Measurements from ENCODE around the gene WDR86. TPM values are rescaled to one million over a fixed set of nuclear protein-coding genes. Genes with fewer than 3 reads are reported as not detected.

WDR86 gene
- polyA plus RNA-seq, 2 of the 4 experiments (the other 2 are of a cell fraction): 0.17 to 0.19 TPM

DNA sequence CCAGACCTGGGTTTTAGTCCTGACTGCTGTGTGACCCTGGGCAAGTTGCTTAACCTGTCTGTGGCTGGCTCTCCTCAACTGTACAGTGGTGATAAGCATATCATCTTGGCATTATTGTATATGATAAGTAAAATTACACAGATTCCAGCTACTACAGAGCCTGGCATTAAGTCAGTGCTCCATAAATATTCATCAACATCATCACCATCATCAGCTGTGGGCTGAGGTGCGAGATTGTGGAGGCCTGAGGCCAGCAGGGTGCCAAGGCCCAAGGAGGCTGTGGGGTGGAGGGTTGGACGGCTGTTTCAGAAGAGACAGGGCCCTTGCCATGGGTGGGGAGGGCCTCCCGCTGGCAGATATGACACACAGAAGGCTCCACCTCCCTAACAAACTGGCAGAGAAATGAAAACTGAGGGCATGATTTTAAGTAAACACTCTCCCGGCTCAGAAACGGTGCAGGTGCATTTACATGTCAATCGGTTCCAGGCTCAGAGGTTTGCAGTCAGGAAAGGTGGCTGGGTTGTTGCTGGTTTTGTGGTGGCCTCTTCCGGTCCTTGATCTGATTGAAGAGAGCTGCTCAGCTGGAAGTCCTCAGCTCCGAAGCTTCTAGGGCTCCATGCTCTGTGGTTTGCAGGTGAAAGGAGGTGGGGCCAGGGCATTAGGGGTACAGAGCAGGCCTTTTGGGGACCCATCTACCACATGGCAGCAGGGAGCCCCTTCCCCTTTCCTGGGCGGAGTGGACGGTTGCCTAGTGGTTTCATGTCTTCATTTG is 19.9 kb upstream of the WDR86 start:
- H3K4me1 ChIP-seq: peaks cover 53% of the 10 kb centered on the region
- H3K27ac ChIP-seq: peak overlapping the region; percentile 24 to 85; a peak in 4 of 6 replicates
- TF ChIP-seq, protein P1, sequence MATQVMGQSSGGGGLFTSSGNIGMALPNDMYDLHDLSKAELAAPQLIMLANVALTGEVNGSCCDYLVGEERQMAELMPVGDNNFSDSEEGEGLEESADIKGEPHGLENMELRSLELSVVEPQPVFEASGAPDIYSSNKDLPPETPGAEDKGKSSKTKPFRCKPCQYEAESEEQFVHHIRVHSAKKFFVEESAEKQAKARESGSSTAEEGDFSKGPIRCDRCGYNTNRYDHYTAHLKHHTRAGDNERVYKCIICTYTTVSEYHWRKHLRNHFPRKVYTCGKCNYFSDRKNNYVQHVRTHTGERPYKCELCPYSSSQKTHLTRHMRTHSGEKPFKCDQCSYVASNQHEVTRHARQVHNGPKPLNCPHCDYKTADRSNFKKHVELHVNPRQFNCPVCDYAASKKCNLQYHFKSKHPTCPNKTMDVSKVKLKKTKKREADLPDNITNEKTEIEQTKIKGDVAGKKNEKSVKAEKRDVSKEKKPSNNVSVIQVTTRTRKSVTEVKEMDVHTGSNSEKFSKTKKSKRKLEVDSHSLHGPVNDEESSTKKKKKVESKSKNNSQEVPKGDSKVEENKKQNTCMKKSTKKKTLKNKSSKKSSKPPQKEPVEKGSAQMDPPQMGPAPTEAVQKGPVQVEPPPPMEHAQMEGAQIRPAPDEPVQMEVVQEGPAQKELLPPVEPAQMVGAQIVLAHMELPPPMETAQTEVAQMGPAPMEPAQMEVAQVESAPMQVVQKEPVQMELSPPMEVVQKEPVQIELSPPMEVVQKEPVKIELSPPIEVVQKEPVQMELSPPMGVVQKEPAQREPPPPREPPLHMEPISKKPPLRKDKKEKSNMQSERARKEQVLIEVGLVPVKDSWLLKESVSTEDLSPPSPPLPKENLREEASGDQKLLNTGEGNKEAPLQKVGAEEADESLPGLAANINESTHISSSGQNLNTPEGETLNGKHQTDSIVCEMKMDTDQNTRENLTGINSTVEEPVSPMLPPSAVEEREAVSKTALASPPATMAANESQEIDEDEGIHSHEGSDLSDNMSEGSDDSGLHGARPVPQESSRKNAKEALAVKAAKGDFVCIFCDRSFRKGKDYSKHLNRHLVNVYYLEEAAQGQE (IDR thresholded peaks at IDR 0.05): no peak
- TF ChIP-seq RCOR1 (IDR thresholded peaks at IDR 0.05; ENCODE audit: low read depth, low read length) (no peak), ZFP36 (IDR thresholded peaks at IDR 0.05; ENCODE audit: borderline replicate concordance, partially characterized antibody) (no peak), CEBPB (IDR thresholded peaks at IDR 0.05) (no peak)
- TF ChIP-seq, protein P2, sequence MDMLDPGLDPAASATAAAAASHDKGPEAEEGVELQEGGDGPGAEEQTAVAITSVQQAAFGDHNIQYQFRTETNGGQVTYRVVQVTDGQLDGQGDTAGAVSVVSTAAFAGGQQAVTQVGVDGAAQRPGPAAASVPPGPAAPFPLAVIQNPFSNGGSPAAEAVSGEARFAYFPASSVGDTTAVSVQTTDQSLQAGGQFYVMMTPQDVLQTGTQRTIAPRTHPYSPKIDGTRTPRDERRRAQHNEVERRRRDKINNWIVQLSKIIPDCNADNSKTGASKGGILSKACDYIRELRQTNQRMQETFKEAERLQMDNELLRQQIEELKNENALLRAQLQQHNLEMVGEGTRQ (IDR thresholded peaks at IDR 0.05): no peak
- TF ChIP-seq, protein P3, sequence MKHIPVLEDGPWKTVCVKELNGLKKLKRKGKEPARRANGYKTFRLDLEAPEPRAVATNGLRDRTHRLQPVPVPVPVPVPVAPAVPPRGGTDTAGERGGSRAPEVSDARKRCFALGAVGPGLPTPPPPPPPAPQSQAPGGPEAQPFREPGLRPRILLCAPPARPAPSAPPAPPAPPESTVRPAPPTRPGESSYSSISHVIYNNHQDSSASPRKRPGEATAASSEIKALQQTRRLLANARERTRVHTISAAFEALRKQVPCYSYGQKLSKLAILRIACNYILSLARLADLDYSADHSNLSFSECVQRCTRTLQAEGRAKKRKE (CRISPR knock-in tag; IDR thresholded peaks at IDR 0.05; ENCODE audit: low read depth): no peak
- TF ChIP-seq, protein P4, sequence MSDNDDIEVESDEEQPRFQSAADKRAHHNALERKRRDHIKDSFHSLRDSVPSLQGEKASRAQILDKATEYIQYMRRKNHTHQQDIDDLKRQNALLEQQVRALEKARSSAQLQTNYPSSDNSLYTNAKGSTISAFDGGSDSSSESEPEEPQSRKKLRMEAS (IDR thresholded peaks at IDR 0.05): no peak
- ATAC-seq (no peak), DNase-seq (ENCODE audit: low read depth in 1 of 2, low spot score in 1 of 2) (peak in 1 of 2 experiments; percentile 36), FAIRE-seq (no peak)
- H3K4me2 ChIP-seq: peak overlapping the region; percentile 28
- no peak overlapping the region for H3K4me3 ChIP-seq
- 49% methylated on average over 9 of the region's 10 CpGs for WGBS (ENCODE audit: missing lambda C conversion rate)
- POLR2A ChIA-PET: no interaction called here
- CTCF ChIA-PET: interaction anchor here (1.2 to 3.1 kb wide), 3 partner anchors 19 to 78 kb away, joined by 3 to 18 read pairs (median 6); no protein-coding TSS in a partner anchor
- no peaks in the 10 kb centered on the region for H3K9me3 ChIP-seq

DNA sequence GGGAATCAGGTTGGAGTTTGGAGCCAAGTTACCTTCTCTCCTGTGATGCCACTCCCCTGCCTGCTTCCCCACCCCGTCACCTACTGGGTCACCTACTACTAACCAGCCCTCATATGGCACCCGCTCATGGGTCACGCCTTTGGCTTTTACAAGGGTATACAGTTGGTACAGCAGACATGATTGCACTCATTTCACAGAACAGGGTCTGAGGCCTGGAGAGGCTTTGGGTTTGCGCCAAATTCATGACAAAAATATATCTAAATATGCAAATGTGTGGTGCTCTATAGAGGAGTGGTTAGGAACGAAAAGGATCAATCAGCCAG is 19.4 kb upstream of the WDR86 start:
- ATAC-seq: no peak
- ChIA-PET CTCF (interaction anchor here (1.0 to 1.2 kb wide), 2 partner anchors 77 to 114 kb away, joined by 3 read pairs; no protein-coding TSS in a partner anchor), POLR2A (no interaction called here)
- peak overlapping the region; percentile 28 for H3K4me2 ChIP-seq
- TF ChIP-seq POLR2AphosphoS2 (conservative IDR thresholded peaks at IDR 0.05; ENCODE audit: low read length) (no peak), RARB (CRISPR knock-in tag; IDR thresholded peaks at IDR 0.05) (no peak), RNF2 (IDR thresholded peaks at IDR 0.05; ENCODE audit: borderline replicate concordance, low read depth) (no peak), FOXS1 (CRISPR knock-in tag; IDR thresholded peaks at IDR 0.05) (no peak), RCOR1 (IDR thresholded peaks at IDR 0.05; ENCODE audit: low read depth, low read length) (no peak), FOSL2 (IDR thresholded peaks at IDR 0.05) (no peak), FOSL2 (CRISPR knock-in tag; IDR thresholded peaks at IDR 0.05) (no peak), EHMT2 (IDR thresholded peaks at IDR 0.05; ENCODE audit: low read depth) (no peak), PHF8 (IDR thresholded peaks at IDR 0.05; ENCODE audit: borderline replicate concordance, low read depth) (no peak), CBX8 (IDR thresholded peaks at IDR 0.05) (no peak), HOXB5 (CRISPR knock-in tag; IDR thresholded peaks at IDR 0.05) (no peak), RAD21 (conservative IDR thresholded peaks at IDR 0.05 in 1 of 2, IDR thresholded peaks at IDR 0.05 in 1 of 2) (no peak), BHLHE40 (IDR thresholded peaks at IDR 0.05; ENCODE audit: low read depth, low read length) (no peak), MAFK (IDR thresholded peaks at IDR 0.05; ENCODE audit: partially characterized antibody) (no peak), TFCP2L1 (CRISPR knock-in tag; IDR thresholded peaks at IDR 0.05) (no peak)
- TF ChIP-seq, protein P5, sequence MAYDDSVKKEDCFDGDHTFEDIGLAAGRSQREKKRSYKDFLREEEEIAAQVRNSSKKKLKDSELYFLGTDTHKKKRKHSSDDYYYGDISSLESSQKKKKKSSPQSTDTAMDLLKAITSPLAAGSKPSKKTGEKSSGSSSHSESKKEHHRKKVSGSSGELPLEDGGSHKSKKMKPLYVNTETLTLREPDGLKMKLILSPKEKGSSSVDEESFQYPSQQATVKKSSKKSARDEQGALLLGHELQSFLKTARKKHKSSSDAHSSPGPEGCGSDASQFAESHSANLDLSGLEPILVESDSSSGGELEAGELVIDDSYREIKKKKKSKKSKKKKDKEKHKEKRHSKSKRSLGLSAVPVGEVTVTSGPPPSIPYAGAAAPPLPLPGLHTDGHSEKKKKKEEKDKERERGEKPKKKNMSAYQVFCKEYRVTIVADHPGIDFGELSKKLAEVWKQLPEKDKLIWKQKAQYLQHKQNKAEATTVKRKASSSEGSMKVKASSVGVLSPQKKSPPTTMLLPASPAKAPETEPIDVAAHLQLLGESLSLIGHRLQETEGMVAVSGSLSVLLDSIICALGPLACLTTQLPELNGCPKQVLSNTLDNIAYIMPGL (CRISPR knock-in tag; IDR thresholded peaks at IDR 0.05; ENCODE audit: borderline replicate concordance): no peak
- no peak for FAIRE-seq
- peak overlapping the region; percentile 24 to 85; a peak in 4 of 6 replicates for H3K27ac ChIP-seq
- WGBS (ENCODE audit: missing lambda C conversion rate): 92% methylated on average over 5 of the region's 5 CpGs
- H3K4me1 ChIP-seq: peaks cover 53% of the 10 kb centered on the region
- H3K9me3 ChIP-seq: no peaks in the 10 kb centered on the region
- H3K4me3 ChIP-seq: no peak overlapping the region
- DNase-seq (ENCODE audit: low read depth in 1 of 2, low spot score in 1 of 2): no peak

Data from A549 (cell line).